Body of pancreas (tissue), 4 donors: ENCODE data around the gene TYMS. TPM values are rescaled to one million over a fixed set of nuclear protein-coding genes. Genes with fewer than 3 reads are reported as not detected.

ENCODE experiments used
- ATAC-seq: fragments of 150-250 bp; one replicate; pipeline ENCODE4 v1.9.1; 2016
- DNase-seq, 4 donors: peaks; one replicate each; pipeline ENCODE4 v3.0.0-alpha.2; 2019
- H3K27ac ChIP-seq, 4 donors: fragments of 200-600 bp; sonication (generic); 1 replicate in 3 of 4; 2 replicates in 1 of 4; pipeline versions ENCODE4 v1.5.1 to v1.6.1; 2016 to 2019; ENCODE audit warnings: mild to moderate bottlenecking in 1 of 4, mixed read lengths in 1 of 4, moderate library complexity in 1 of 4
- H3K27me3 ChIP-seq, 2 donors: fragments of 200-600 bp; sonication (generic); one replicate each; pipeline ENCODE4 v1.6.0; 2016; ENCODE audit warnings: mild to moderate bottlenecking in 1 of 2
- H3K36me3 ChIP-seq, 2 donors: fragments of 200-600 bp; sonication (generic); replicated peaks in 1 of 2; 2 replicates each; pipeline ENCODE4 v1.5.1; 2016; ENCODE audit warnings: low read depth in 2 of 2; ENCODE audit not compliant: insufficient read depth in 1 of 2
- H3K4me1 ChIP-seq: fragments of 200-600 bp; sonication (generic); one replicate; pipeline ENCODE4 v1.6.0; 2016
- H3K4me3 ChIP-seq, 2 donors: fragments of 200-600 bp; sonication (generic); 1 replicate in 1 of 2; 2 replicates in 1 of 2; pipeline ENCODE4 v1.5.1; 2016 to 2019
- H3K9me3 ChIP-seq, 3 donors: fragments of 200-600 bp; sonication (generic); 1 replicate in 2 of 3; 2 replicates in 1 of 3; pipeline ENCODE4 v1.5.1; 2016
- POLR2A ChIP-seq, 3 donors: fragments of 450-650 bp; IDR thresholded peaks; one replicate each; pipeline ENCODE4 v1.6.1; 2016; ENCODE audit warnings: antibody characterized with exemption in 3 of 3, mild to moderate bottlenecking in 2 of 3
- WGBS, 2 donors: methylation state at CpG; one replicate each; pipeline ENCODE4 v1.1.5; 2017; 5-methylcytosine and 5-hydroxymethylcytosine counted together
- intact Hi-C: fragments of 100-400 bp; cut with DNase I; formaldehyde crosslinking; loops from one replicate; pipeline ENCODE4 v1.15.1; 2023
- total RNA-seq, 2 donors: library from RNA; depleted of rRNA; stranded (reverse); fragments of >200 nt; gene quantifications; one replicate each; pipeline ENCODE4 v1.1.0, GENCODE V29; 2016
- TF ChIP-seq, protein P1 (sequence below), 7 experiments: fragments of 450-650 bp in 4 of 7; fragments of 200-600 bp in 3 of 7; sonication (generic) in 3 of 7; IDR thresholded peaks; one replicate each; pipeline ENCODE4 v1.5.1; 2016 to 2019; ENCODE audit warnings: antibody characterized with exemption in 7 of 7

TYMS gene
- total RNA-seq, 2 donors from 2014 or later: 1.8 to 7.6 TPM

- Histone ChIP-seq H3K36me3 (no peaks in the 10 kb centered on the region), H3K4me1 (peaks cover 3% of the 10 kb centered on the region), H3K4me3 (no peak overlapping the region), H3K27ac (no peak overlapping the region), H3K27me3 (no peaks in the 10 kb centered on the region), H3K9me3 (no peaks in the 10 kb centered on the region)
- no peak for TF ChIP-seq POLR2A (IDR thresholded peaks at IDR 0.05)
- TF ChIP-seq, protein P1, sequence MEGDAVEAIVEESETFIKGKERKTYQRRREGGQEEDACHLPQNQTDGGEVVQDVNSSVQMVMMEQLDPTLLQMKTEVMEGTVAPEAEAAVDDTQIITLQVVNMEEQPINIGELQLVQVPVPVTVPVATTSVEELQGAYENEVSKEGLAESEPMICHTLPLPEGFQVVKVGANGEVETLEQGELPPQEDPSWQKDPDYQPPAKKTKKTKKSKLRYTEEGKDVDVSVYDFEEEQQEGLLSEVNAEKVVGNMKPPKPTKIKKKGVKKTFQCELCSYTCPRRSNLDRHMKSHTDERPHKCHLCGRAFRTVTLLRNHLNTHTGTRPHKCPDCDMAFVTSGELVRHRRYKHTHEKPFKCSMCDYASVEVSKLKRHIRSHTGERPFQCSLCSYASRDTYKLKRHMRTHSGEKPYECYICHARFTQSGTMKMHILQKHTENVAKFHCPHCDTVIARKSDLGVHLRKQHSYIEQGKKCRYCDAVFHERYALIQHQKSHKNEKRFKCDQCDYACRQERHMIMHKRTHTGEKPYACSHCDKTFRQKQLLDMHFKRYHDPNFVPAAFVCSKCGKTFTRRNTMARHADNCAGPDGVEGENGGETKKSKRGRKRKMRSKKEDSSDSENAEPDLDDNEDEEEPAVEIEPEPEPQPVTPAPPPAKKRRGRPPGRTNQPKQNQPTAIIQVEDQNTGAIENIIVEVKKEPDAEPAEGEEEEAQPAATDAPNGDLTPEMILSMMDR (IDR thresholded peaks at IDR 0.05): no peak
- 64 to 69% methylated on average over 2 of the region's 2 CpGs for WGBS, 2 donors
- DNase-seq: no peak
- intact Hi-C loops: loop anchor here (10.0 kb wide), 1 partner anchor 208 kb away; no protein-coding TSS in a partner anchor
- no peak for ATAC-seq
Observed at GRCh38 chr18:627231-627630, 30.2 kb upstream of the TYMS start.

DNA sequence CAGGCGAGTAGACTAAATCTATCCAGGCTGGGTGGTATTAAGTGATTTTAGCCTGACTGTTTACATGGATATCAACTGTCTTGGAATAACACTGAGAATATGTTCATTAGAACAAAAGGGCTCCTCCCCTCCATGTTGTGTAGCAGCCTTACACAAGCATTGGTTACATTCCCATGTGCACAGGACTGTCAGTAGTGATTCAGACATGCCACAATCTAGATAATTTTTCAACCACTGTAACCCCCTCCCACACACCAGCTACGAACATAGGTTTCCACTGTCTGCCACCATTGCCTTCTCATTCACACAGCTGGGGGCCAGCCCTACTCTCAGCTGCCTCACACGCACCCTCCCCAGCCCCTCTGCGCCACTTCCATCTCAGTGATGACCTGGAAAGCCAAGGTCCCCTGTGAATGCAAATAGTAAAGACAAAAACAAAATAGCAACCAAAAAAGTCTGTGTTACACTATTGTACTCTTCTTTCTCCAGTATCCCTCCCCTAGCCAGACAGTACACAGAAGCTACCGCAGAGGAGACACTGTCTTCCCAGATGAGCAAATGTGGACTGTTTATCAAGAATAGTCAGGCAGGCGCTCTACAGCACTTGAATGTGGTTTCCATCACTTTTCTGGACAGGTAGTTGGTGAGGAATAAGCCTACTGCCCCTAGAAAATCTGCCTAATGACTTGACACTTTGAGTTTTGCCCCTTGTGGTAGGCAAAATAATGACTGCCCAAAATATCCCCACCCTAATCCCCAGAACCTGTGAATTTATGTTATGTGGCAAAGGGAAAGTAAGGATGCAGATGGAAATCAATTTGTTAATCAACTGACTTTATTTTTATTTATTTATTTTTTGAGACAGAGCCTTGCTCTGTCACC lies 27.9 kb upstream of the TYMS start:
- DNase-seq: no peak
- no peak overlapping the region for H3K4me3 ChIP-seq
- intact Hi-C loops: loop anchor here (10.0 kb wide), 1 partner anchor 205 kb away; no protein-coding TSS in a partner anchor
- no peak for TF ChIP-seq POLR2A (IDR thresholded peaks at IDR 0.05)
- TF ChIP-seq, protein P1 (IDR thresholded peaks at IDR 0.05): no peak
- 88% methylated on average over 6 of the region's 6 CpGs for WGBS, 2 donors
- no peak for ATAC-seq
- H3K9me3 ChIP-seq: no peaks in the 10 kb centered on the region
- H3K27ac ChIP-seq: no peak overlapping the region
- H3K4me1 ChIP-seq: no peaks in the 10 kb centered on the region
- no peaks in the 10 kb centered on the region for H3K27me3 ChIP-seq
- H3K36me3 ChIP-seq: no peaks in the 10 kb centered on the region

GRCh38 chr18:631560-631959 lies 25.9 kb upstream of the TYMS start:
- Histone ChIP-seq H3K4me1 (no peaks in the 10 kb centered on the region), H3K9me3 (no peaks in the 10 kb centered on the region), H3K4me3 (no peak overlapping the region), H3K27ac (no peak overlapping the region), H3K27me3 (no peaks in the 10 kb centered on the region), H3K36me3 (no peaks in the 10 kb centered on the region)
- DNase-seq (no peak), ATAC-seq (no peak)
- TF ChIP-seq, protein P1 (IDR thresholded peaks at IDR 0.05): no peak
- TF ChIP-seq POLR2A (IDR thresholded peaks at IDR 0.05): no peak
- intact Hi-C loops: no loop called here

GRCh38 chr18:634551-635045 lies 22.9 kb upstream of the TYMS start:
- H3K27me3 ChIP-seq: no peaks in the 10 kb centered on the region
- intact Hi-C loops: no loop called here
- WGBS, 2 donors: 62 to 67% methylated on average over 2 of the region's 2 CpGs

More at GRCh38 chr18:634551-635045, 22.9 kb upstream of the TYMS start:
- DNase-seq (no peak), ATAC-seq (no peak)
- Histone ChIP-seq H3K36me3 (no peaks in the 10 kb centered on the region), H3K4me1 (no peaks in the 10 kb centered on the region), H3K4me3 (no peak overlapping the region), H3K27ac (no peak overlapping the region), H3K9me3 (no peaks in the 10 kb centered on the region)
- no peak for TF ChIP-seq POLR2A (IDR thresholded peaks at IDR 0.05)
- TF ChIP-seq, protein P1 (IDR thresholded peaks at IDR 0.05): no peak
